ENCODE measurements around the gene EEF1AKMT4.

- TF ChIP-seq, protein P1, sequence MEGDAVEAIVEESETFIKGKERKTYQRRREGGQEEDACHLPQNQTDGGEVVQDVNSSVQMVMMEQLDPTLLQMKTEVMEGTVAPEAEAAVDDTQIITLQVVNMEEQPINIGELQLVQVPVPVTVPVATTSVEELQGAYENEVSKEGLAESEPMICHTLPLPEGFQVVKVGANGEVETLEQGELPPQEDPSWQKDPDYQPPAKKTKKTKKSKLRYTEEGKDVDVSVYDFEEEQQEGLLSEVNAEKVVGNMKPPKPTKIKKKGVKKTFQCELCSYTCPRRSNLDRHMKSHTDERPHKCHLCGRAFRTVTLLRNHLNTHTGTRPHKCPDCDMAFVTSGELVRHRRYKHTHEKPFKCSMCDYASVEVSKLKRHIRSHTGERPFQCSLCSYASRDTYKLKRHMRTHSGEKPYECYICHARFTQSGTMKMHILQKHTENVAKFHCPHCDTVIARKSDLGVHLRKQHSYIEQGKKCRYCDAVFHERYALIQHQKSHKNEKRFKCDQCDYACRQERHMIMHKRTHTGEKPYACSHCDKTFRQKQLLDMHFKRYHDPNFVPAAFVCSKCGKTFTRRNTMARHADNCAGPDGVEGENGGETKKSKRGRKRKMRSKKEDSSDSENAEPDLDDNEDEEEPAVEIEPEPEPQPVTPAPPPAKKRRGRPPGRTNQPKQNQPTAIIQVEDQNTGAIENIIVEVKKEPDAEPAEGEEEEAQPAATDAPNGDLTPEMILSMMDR (IDR thresholded peaks at IDR 0.05) = no peak
- TF ChIP-seq POLR2A (IDR thresholded peaks at IDR 0.05; ENCODE audit: low read depth) = no peak
- no peak for TF ChIP-seq EP300 (IDR thresholded peaks at IDR 0.05)
Measured at GRCh38 chr3:184230603-184231528, 18.6 kb upstream of the EEF1AKMT4 start.
